B cell (primary cell): Measurements from ENCODE around the gene ROR2. TPM values are rescaled to one million over a fixed set of nuclear protein-coding genes. Genes with fewer than 3 reads are reported as not detected.

Source experiments
- ATAC-seq: fragments of 200-7000 bp; cut with Tn5 transposase; one replicate; pipeline ENCODE4 v1.10.0; 2021; ENCODE audit warnings: low read depth, mild to moderate bottlenecking, moderate number of reproducible peaks, moderate library complexity
- CTCF ChIA-PET: fragments of 350-600 bp; sonication (Branson Sonifier 250); formaldehyde crosslinking; loops from one replicate; lab custom pipeline; 2021; ENCODE audit warnings: antibody characterized with exemption, inconsistent platforms; lab: Charles Lee
- POLR2A ChIA-PET: fragments of 350-600 bp; sonication (Branson Sonifier 250); formaldehyde crosslinking; loops from one replicate; lab custom pipeline; 2021; ENCODE audit warnings: antibody characterized with exemption; lab: Charles Lee
- DNase-seq: peaks from one replicate; pipeline ENCODE4 v3.0.0; 2013
- H2AFZ ChIP-seq: 2 replicates; pipeline ENCODE4 v1.6.1; 2012; ENCODE audit warnings: mild to moderate bottlenecking, low read depth, low read length; ENCODE audit not compliant: insufficient read depth, poor library complexity, severe bottlenecking
- H3K27ac ChIP-seq, 2 donors: 1 replicate in 1 of 2; 2 replicates in 1 of 2; pipeline ENCODE4 v1.5.1; 2012 to 2013; ENCODE audit warnings: low read length in 2 of 2, mild to moderate bottlenecking in 2 of 2, moderate library complexity in 1 of 2
- H3K27me3 ChIP-seq, 4 experiments: fragments of 200-600 bp in 1 of 4; sonication (generic) in 1 of 4; replicated peaks in 1 of 4; 1 replicate in 2 of 4; 2 replicates in 2 of 4; pipeline versions ENCODE4 v1.6.1 to v1.7.0; 2013 to 2016; ENCODE audit warnings: low read length in 3 of 4, mild to moderate bottlenecking in 2 of 4, mixed read lengths in 1 of 4, moderate library complexity in 1 of 4; ENCODE audit not compliant: insufficient read depth in 4 of 4, control insufficient read depth in 3 of 4; ENCODE audit errors: control extremely low read depth in 1 of 4
- H3K36me3 ChIP-seq, 2 experiments: replicated peaks in 1 of 2; 1 replicate in 1 of 2; 2 replicates in 1 of 2; pipeline versions ENCODE4 v1.6.1 to v1.7.1; 2013; ENCODE audit warnings: low read length in 1 of 2; ENCODE audit not compliant: insufficient read depth in 2 of 2, control insufficient read depth in 1 of 2; ENCODE audit errors: control extremely low read depth in 1 of 2, extremely low read depth in 1 of 2
- H3K4me1 ChIP-seq, 2 donors: fragments of 200-600 bp in 1 of 2; sonication (generic) in 1 of 2; 1 replicate in 1 of 2; 2 replicates in 1 of 2; pipeline versions ENCODE4 v1.5.1 to v1.6.1; 2013 to 2017; ENCODE audit warnings: low read length in 2 of 2; ENCODE audit not compliant: control insufficient read depth in 2 of 2, insufficient read depth in 2 of 2
- H3K4me2 ChIP-seq: replicated peaks from 2 replicates; pipeline ENCODE3; 2012; ENCODE audit warnings: mild to moderate bottlenecking, low read depth, low read length; ENCODE audit not compliant: poor library complexity, severe bottlenecking
- H3K4me3 ChIP-seq, 5 experiments: fragments of 200-600 bp in 1 of 5; sonication (generic) in 1 of 5; 1 replicate in 3 of 5; 2 replicates in 2 of 5; pipeline versions ENCODE4 v1.5.1 to v1.7.0; 2011 to 2016; ENCODE audit warnings: low read length in 4 of 5, mild to moderate bottlenecking in 4 of 5, low read depth in 2 of 5, control low read depth in 1 of 5, moderate library complexity in 1 of 5; ENCODE audit not compliant: insufficient read depth in 1 of 5; ENCODE audit errors: control extremely low read depth in 1 of 5, extremely low read depth in 1 of 5
- H3K79me2 ChIP-seq: fragments of 200-600 bp; sonication (generic); one replicate; pipeline ENCODE4 v1.6.0; 2016; ENCODE audit warnings: low read length; ENCODE audit not compliant: control insufficient read depth, insufficient read depth
- H3K9ac ChIP-seq: fragments of 200-600 bp; sonication (generic); 2 replicates; pipeline ENCODE4 v1.6.1; 2017; ENCODE audit warnings: mild to moderate bottlenecking, low read length, moderate library complexity
- H3K9me3 ChIP-seq, 3 donors: one replicate each; pipeline versions ENCODE4 v1.6.1 to v1.7.1; 2013; ENCODE audit warnings: low read length in 2 of 3; ENCODE audit not compliant: control insufficient read depth in 2 of 3, insufficient read depth in 1 of 3; ENCODE audit errors: control extremely low read depth in 1 of 3
- H4K20me1 ChIP-seq: 2 replicates; pipeline ENCODE4 v1.6.0; 2012; ENCODE audit warnings: mild to moderate bottlenecking, low read length; ENCODE audit not compliant: insufficient read depth, control insufficient read depth, poor library complexity, severe bottlenecking
- H3K27ac Mint-ChIP-seq: one replicate; pipeline ENCODE4 v1.8.0; 2021; ENCODE audit warnings: mixed read lengths
- H3K27me3 Mint-ChIP-seq: one replicate; pipeline ENCODE4 v1.8.0; 2021; ENCODE audit warnings: mixed read lengths
- H3K4me1 Mint-ChIP-seq: one replicate; pipeline ENCODE4 v1.8.0; 2021; ENCODE audit warnings: mixed read lengths
- H3K4me3 Mint-ChIP-seq: one replicate; pipeline ENCODE4 v1.8.0; 2021; ENCODE audit warnings: mixed read lengths
- H3K9me3 Mint-ChIP-seq: one replicate; pipeline ENCODE4 v1.8.0; 2022; ENCODE audit warnings: mixed read lengths; ENCODE audit not compliant: insufficient read depth
- EZH2 ChIP-seq: IDR thresholded peaks from 2 replicates; pipeline ENCODE4 v1.6.1; 2012; ENCODE audit warnings: borderline replicate concordance, low read depth, mild to moderate bottlenecking, moderate library complexity, low read length; ENCODE audit not compliant: insufficient read depth, poor library complexity, severe bottlenecking
- WGBS: methylation state at CpG from one replicate; pipeline ENCODE4 v1.1.5; 2013; ENCODE audit warnings: missing lambda C conversion rate; ENCODE audit not compliant: insufficient coverage; 5-methylcytosine and 5-hydroxymethylcytosine counted together
- intact Hi-C: fragments of 100-400 bp; cut with micrococcal nuclease; formaldehyde crosslinking; loops from one replicate; pipeline ENCODE4 v1.10.0; 2022
- polyA plus RNA-seq: library from polyadenylated mRNA; depleted of rRNA; stranded (reverse); fragments of >200 nt; gene quantifications from 2 replicates; pipeline ENCODE4 v1.2.3, GENCODE V29; 2012
- total RNA-seq, 2 donors: library from RNA; stranded (reverse); fragments of 120-200 nt in 1 of 2; gene quantifications; 1 replicate in 1 of 2; 2 replicates in 1 of 2; pipeline versions ENCODE4 v1.2.3 to v1.2.4, GENCODE V29; 2013 to 2022
- TF ChIP-seq, protein P1 (sequence below): fragments of 200-600 bp; IDR thresholded peaks from one replicate; pipeline ENCODE4 v1.8.0; 2022; ENCODE audit warnings: antibody characterized with exemption, mild to moderate bottlenecking

The ROR2 gene
- total and polyA plus RNA-seq, 2 donors (not counting 1 experiment from before 2014, with no cell fraction given): 0.21 to 0.49 TPM

DNA sequence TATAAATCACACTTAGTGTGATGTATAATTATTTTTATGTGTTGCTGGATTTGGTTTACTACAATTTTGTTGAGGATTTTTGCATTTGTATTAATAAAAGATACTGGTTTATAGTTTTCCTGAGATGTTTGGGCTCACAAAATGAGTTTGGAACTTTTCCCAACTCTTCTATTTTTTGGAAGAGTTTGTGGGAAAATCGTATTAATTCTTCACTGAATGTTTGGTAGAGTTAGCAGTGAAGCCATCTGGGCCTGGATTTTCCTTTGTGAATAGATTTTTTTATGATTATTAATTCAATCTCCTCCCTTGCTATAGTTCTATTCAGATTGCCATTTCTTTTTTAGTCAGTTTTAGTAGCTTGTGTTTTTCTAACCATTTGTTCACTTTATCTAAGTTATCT lies 324.7 kb downstream of the ROR2 start:
- Histone ChIP-seq H3K9me3 (no peaks in the 10 kb centered on the region), H3K4me1 (no peaks in the 10 kb centered on the region), H3K27ac (no peak overlapping the region), H3K9ac (no peak overlapping the region), H3K4me3 (no peak overlapping the region), H4K20me1 (no peaks in the 10 kb centered on the region), H3K36me3 (no peaks in the 10 kb centered on the region), H3K27me3 (peaks cover 0 to 8% (median 3%) of the 10 kb centered on the region in 4 experiments), H3K79me2 (no peaks in the 10 kb centered on the region), H3K4me2 (no peak overlapping the region), H2AFZ (no peak overlapping the region)
- CTCF ChIA-PET: no interaction called here
- Mint-ChIP-seq H3K9me3 (peaks cover 7% of the 10 kb centered on the region), H3K4me3 (no peak overlapping the region), H3K4me1 (no peaks in the 10 kb centered on the region), H3K27ac (no peak overlapping the region), H3K27me3 (peaks cover 23% of the 10 kb centered on the region)
- TF ChIP-seq, protein P1, sequence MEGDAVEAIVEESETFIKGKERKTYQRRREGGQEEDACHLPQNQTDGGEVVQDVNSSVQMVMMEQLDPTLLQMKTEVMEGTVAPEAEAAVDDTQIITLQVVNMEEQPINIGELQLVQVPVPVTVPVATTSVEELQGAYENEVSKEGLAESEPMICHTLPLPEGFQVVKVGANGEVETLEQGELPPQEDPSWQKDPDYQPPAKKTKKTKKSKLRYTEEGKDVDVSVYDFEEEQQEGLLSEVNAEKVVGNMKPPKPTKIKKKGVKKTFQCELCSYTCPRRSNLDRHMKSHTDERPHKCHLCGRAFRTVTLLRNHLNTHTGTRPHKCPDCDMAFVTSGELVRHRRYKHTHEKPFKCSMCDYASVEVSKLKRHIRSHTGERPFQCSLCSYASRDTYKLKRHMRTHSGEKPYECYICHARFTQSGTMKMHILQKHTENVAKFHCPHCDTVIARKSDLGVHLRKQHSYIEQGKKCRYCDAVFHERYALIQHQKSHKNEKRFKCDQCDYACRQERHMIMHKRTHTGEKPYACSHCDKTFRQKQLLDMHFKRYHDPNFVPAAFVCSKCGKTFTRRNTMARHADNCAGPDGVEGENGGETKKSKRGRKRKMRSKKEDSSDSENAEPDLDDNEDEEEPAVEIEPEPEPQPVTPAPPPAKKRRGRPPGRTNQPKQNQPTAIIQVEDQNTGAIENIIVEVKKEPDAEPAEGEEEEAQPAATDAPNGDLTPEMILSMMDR: no peak
- TF ChIP-seq EZH2: no peak
- no peak for ATAC-seq
- no CpG with 5 or more reads among the region's 1 CpG for WGBS
- no peak for DNase-seq
- intact Hi-C loops: no loop called here
- POLR2A ChIA-PET: no interaction called here

DNA sequence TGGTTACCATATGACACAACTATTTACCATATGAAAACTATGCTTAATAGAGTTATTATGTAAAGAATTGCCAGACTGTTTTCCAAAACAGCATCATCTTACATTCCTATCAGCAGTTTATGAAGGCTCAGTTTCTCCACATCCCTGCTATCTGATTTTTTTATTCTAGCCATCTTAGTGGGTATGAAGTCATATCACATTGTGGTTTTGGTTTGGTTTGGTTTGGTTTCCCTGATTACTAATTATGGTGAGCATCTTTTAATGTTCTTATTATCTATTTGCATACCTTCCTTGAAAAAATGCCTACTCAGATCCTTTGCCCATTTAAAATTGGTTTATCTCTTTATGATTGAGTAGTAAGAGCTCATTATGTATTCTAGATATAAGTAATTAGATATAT lies 327.0 kb downstream of the ROR2 start:
- Mint-ChIP-seq H3K4me1 (no peaks in the 10 kb centered on the region), H3K4me3 (no peak overlapping the region), H3K27me3 (peaks cover 22% of the 10 kb centered on the region), H3K9me3 (no peaks in the 10 kb centered on the region), H3K27ac (no peak overlapping the region)
- CTCF ChIA-PET: no interaction called here
- Histone ChIP-seq H3K36me3 (no peaks in the 10 kb centered on the region), H2AFZ (no peak overlapping the region), H3K9ac (no peak overlapping the region), H3K4me1 (no peaks in the 10 kb centered on the region), H3K27me3 (peaks cover 0 to 3% (median 0%) of the 10 kb centered on the region in 4 experiments), H3K27ac (no peak overlapping the region), H3K4me3 (no peak overlapping the region), H3K4me2 (no peak overlapping the region), H3K9me3 (no peaks in the 10 kb centered on the region), H4K20me1 (no peaks in the 10 kb centered on the region), H3K79me2 (no peaks in the 10 kb centered on the region)
- POLR2A ChIA-PET: no interaction called here
- intact Hi-C loops: no loop called here
- TF ChIP-seq, protein P1: no peak
- no peak for TF ChIP-seq EZH2
- DNase-seq: no peak
- no peak for ATAC-seq
